Endothelial cell of umbilical vein (primary cell): ENCODE measurements around the gene ITPR2. TPM values are rescaled to one million over a fixed set of nuclear protein-coding genes. Genes with fewer than 3 reads are reported as not detected.

Experiments used
- BruUV-seq: library from RNA; stranded (reverse); fragments of 400-500 nt; replicated peaks from 2 replicates; lab custom pipeline; 2021; lab: Mats Ljungman, UMichigan
- CTCF ChIA-PET: fragments of 300-600, 350-600 bp; sonication (Branson Sonifier 250); formaldehyde crosslinking; loops from one replicate; lab custom pipeline; 2021; ENCODE audit warnings: antibody characterized with exemption, inconsistent platforms; lab: Charles Lee
- POLR2A ChIA-PET: fragments of 300-600, 350-600 bp; sonication (Branson Sonifier 250); formaldehyde crosslinking; loops from one replicate; lab custom pipeline; 2021; ENCODE audit warnings: antibody characterized with exemption, inconsistent platforms; lab: Charles Lee
- DNase-seq: peaks from one replicate; pipeline ENCODE4 v3.0.0-alpha.2; 2011; ENCODE audit warnings: low read depth, low spot score
- FAIRE-seq: peaks from 2 replicates; lab custom pipeline; 2011; peaks lifted over from hg19 to GRCh38; lab: Jason Lieb, UNC
- H2AFZ ChIP-seq: 2 replicates; pipeline ENCODE4 v1.6.0; 2012; ENCODE audit warnings: low read depth, low read length, control low read depth, inconsistent platforms
- H3K27ac ChIP-seq: 2 replicates; pipeline ENCODE4 v1.5.1; 2011; ENCODE audit warnings: low read depth, mild to moderate bottlenecking, control low read depth, low read length, moderate library complexity; ENCODE audit not compliant: insufficient read depth
- H3K27me3 ChIP-seq, 2 experiments: 2 replicates each; pipeline versions ENCODE4 v1.6.0 to v1.6.1; 2011; ENCODE audit warnings: low read length in 2 of 2, mixed read lengths in 1 of 2; ENCODE audit not compliant: control insufficient read depth in 2 of 2, insufficient read depth in 2 of 2
- H3K36me3 ChIP-seq, 2 experiments: 2 replicates in 1 of 2; 3 replicates in 1 of 2; pipeline ENCODE4 v1.5.1; 2011; ENCODE audit warnings: low read length in 2 of 2, mild to moderate bottlenecking in 1 of 2, moderate library complexity in 1 of 2; ENCODE audit not compliant: control insufficient read depth in 2 of 2, insufficient read depth in 2 of 2; ENCODE audit errors: extremely low read depth in 1 of 2
- H3K4me1 ChIP-seq: 3 replicates; pipeline ENCODE4 v1.5.1; 2011; ENCODE audit warnings: mild to moderate bottlenecking, low read length; ENCODE audit not compliant: control insufficient read depth, insufficient read depth; ENCODE audit errors: extremely low read depth
- H3K4me2 ChIP-seq: 2 replicates; pipeline ENCODE4 v1.6.1; 2011; ENCODE audit warnings: low read length, control low read depth, mixed read lengths; ENCODE audit not compliant: insufficient read depth
- H3K4me3 ChIP-seq, 3 experiments: fragments of 200-600 bp in 1 of 3; sonication (generic), shearing (Covaris generic) in 1 of 3; replicated peaks in 1 of 3; 2 replicates each; pipeline ENCODE4 v1.5.1; 2011 to 2016; ENCODE audit warnings: control low read depth in 3 of 3, low read length in 3 of 3, mild to moderate bottlenecking in 2 of 3, inconsistent platforms in 1 of 3, low read depth in 1 of 3, moderate library complexity in 1 of 3; ENCODE audit not compliant: insufficient read depth in 1 of 3
- H3K79me2 ChIP-seq: 2 replicates; pipeline ENCODE4 v1.6.0; 2012; ENCODE audit warnings: low read length, inconsistent platforms; ENCODE audit not compliant: control insufficient read depth, insufficient read depth
- H3K9ac ChIP-seq: replicated peaks from 2 replicates; pipeline ENCODE3; 2011; ENCODE audit warnings: low read length, control low read depth; ENCODE audit not compliant: insufficient read depth; ENCODE audit errors: extremely low read depth
- H3K9me1 ChIP-seq: replicated peaks from 3 replicates; pipeline ENCODE4 v1.6.0; 2011; ENCODE audit warnings: mild to moderate bottlenecking, low read length; ENCODE audit not compliant: control insufficient read depth, insufficient read depth; ENCODE audit errors: extremely low read depth
- H3K9me3 ChIP-seq: replicated peaks from 2 replicates; pipeline ENCODE4 v1.5.1; 2012; ENCODE audit warnings: low read length, inconsistent platforms; ENCODE audit not compliant: control insufficient read depth, insufficient read depth
- H4K20me1 ChIP-seq: replicated peaks from 2 replicates; pipeline ENCODE3; 2011; ENCODE audit warnings: mild to moderate bottlenecking, low read length; ENCODE audit not compliant: control insufficient read depth, insufficient read depth; ENCODE audit errors: extremely low read depth
- CTCF ChIP-seq, 2 donors: IDR thresholded peaks; 1 replicate in 1 of 2; 2 replicates in 1 of 2; pipeline ENCODE4 v1.5.1; 2011; ENCODE audit warnings: low read length in 2 of 2, mild to moderate bottlenecking in 2 of 2, moderate library complexity in 2 of 2, control low read depth in 1 of 2, inconsistent platforms in 1 of 2, low read depth in 1 of 2; ENCODE audit not compliant: insufficient read depth in 1 of 2; ENCODE audit errors: extremely low read depth in 1 of 2
- EZH2 ChIP-seq: IDR thresholded peaks from 2 replicates; pipeline ENCODE4 v1.6.1; 2012; ENCODE audit warnings: borderline replicate concordance, low read depth, mild to moderate bottlenecking, moderate library complexity, low read length, inconsistent platforms; ENCODE audit not compliant: severe bottlenecking
- FOS ChIP-seq: IDR thresholded peaks from 2 replicates; pipeline ENCODE4 v1.6.1; 2011; ENCODE audit warnings: mild to moderate bottlenecking, low read length, moderate library complexity, borderline replicate concordance; ENCODE audit not compliant: insufficient read depth
- GATA2 ChIP-seq: IDR thresholded peaks from 2 replicates; pipeline ENCODE4 v1.7.0; 2011; ENCODE audit warnings: low read depth, mild to moderate bottlenecking, moderate library complexity, mixed read lengths, low read length; ENCODE audit not compliant: insufficient read length, insufficient read depth
- JUN ChIP-seq: IDR thresholded peaks from 2 replicates; pipeline ENCODE4 v1.6.1; 2011; ENCODE audit warnings: borderline replicate concordance, low read depth; ENCODE audit not compliant: insufficient read length, insufficient read depth
- MAX ChIP-seq: IDR thresholded peaks from 2 replicates; pipeline ENCODE4 v1.6.1; 2011; ENCODE audit not compliant: insufficient read depth, insufficient read length
- MYC ChIP-seq: IDR thresholded peaks from one replicate; pipeline ENCODE4 v1.6.1; 2011; ENCODE audit warnings: mild to moderate bottlenecking, low read depth, low read length
- POLR2A ChIP-seq: IDR thresholded peaks from 2 replicates; pipeline ENCODE4 v1.6.1; 2012; ENCODE audit warnings: low read depth, mild to moderate bottlenecking, control low read depth, low read length
- POLR2AphosphoS5 ChIP-seq: IDR thresholded peaks from 2 replicates; pipeline ENCODE4 v1.6.1; 2012; ENCODE audit warnings: low read depth, mild to moderate bottlenecking, control low read depth, low read length, moderate library complexity; ENCODE audit not compliant: insufficient read depth
- dilution Hi-C: fragments of 300-500 bp; cut with MboI; formaldehyde crosslinking; loops from one replicate; pipeline ENCODE4 v1.15.0; 2019; ENCODE audit warnings: low sequenced_read_pairs; ENCODE audit not compliant: extremely low pct_ligation_motif_present
- intact Hi-C: fragments of 100-400 bp; cut with micrococcal nuclease; formaldehyde crosslinking; loops from one replicate; pipeline ENCODE4 v1.10.0; 2022
- polyA plus RNA-seq, 4 experiments: library from polyadenylated mRNA; depleted of rRNA in 3 of 4; stranded (reverse) in 3 of 4; unstranded in 1 of 4; fragments of >200 nt; gene quantifications; 2 replicates each; pipeline versions ENCODE4 v1.2.1 to v1.2.3, GENCODE V29; 2011 to 2012; ENCODE audit warnings: missing spikeins in 1 of 4
- total RNA-seq: library from RNA; stranded (reverse); gene quantifications from 2 replicates; pipeline ENCODE4 v1.2.3, GENCODE V29; 2021

ITPR2 gene
- total and polyA plus RNA-seq, 2 donors (not counting 3 experiments of a cell fraction or from before 2014, with no cell fraction given): 16.2 to 86.8 TPM

DNA sequence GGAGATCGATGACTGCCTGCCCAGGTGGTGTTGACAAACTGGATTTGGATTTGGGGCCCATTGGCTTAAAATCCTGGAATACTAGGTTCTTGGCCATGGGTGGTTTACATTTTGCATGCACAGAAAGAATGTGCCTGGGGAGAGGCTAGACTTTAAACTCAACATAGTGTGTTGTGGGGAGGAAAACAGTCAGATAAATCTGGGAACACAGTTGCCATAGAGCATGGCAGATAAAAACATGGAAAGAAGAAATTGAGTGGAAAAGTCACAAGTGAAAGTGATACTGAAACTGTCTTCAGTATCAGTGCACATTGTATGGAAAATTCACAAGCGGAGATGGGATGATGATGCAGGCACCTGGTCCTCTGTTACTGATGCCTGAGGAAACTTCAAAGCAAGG, 542.4 kb downstream of the ITPR2 start:
- no peaks in the 10 kb centered on the region for H3K9me1 ChIP-seq
- no peak overlapping the region for H3K4me2 ChIP-seq
- peaks cover 0 to 2% of the 10 kb centered on the region in 2 experiments for H3K27me3 ChIP-seq
- H4K20me1 ChIP-seq: no peaks in the 10 kb centered on the region
- H3K36me3 ChIP-seq: no peaks in the 10 kb centered on the region
- POLR2A ChIA-PET: no interaction called here
- H2AFZ ChIP-seq: no peak overlapping the region
- no peaks in the 10 kb centered on the region for H3K4me1 ChIP-seq
- H3K9ac ChIP-seq: no peak overlapping the region
- FAIRE-seq (no peak), DNase-seq (no peak)
- no peak overlapping the region for H3K27ac ChIP-seq
- H3K4me3 ChIP-seq: no peak overlapping the region
- CTCF ChIA-PET: interaction anchor here (1.5 to 1.6 kb wide), 3 partner anchors 8 to 171 kb away, joined by 4 to 10 read pairs (median 4); no protein-coding TSS in a partner anchor
- dilution Hi-C loops (no loop called here), intact Hi-C loops (no loop called here)
- H3K9me3 ChIP-seq: no peaks in the 10 kb centered on the region
- no peaks in the 10 kb centered on the region for H3K79me2 ChIP-seq
- no peak for TF ChIP-seq GATA2
- TF ChIP-seq POLR2AphosphoS5: no peak
- no peak for TF ChIP-seq CTCF (IDR thresholded peaks at IDR 0.05; ENCODE audit: extremely low read depth in 1 of 2, insufficient read depth in 1 of 2, low read depth in 1 of 2, low read length in 2 of 2)
- TF ChIP-seq JUN: no peak
- no peak for TF ChIP-seq EZH2
- TF ChIP-seq MYC: no peak
- TF ChIP-seq MAX: no peak
- no peak for TF ChIP-seq FOS
- no peak for TF ChIP-seq POLR2A
- no TSS peak for BruUV-seq
